Activated CD4-positive, alpha-beta memory T cell treated with anti-CD3 and anti-CD28 coated beads for 36 hours (primary cell): ENCODE results near the gene FADD. TPM values are rescaled to one million over a fixed set of nuclear protein-coding genes. Genes with fewer than 3 reads are reported as not detected.

Source experiments
- CTCF ChIA-PET: fragments of 350-600 bp; sonication (Branson Sonifier 250); formaldehyde crosslinking; loops from one replicate; lab custom pipeline; 2021; ENCODE audit warnings: antibody characterized with exemption, inconsistent platforms; lab: Charles Lee
- POLR2A ChIA-PET: fragments of 350-600 bp; sonication (Branson Sonifier 250); formaldehyde crosslinking; loops from one replicate; lab custom pipeline; 2021; ENCODE audit warnings: antibody characterized with exemption; lab: Charles Lee
- DNase-seq: peaks from one replicate; pipeline ENCODE4 v3.0.0-alpha.2; 2020
- H3K27ac Mint-ChIP-seq: one replicate; pipeline ENCODE4 v1.8.0; 2021; ENCODE audit warnings: mixed read lengths
- H3K27me3 Mint-ChIP-seq: one replicate; pipeline ENCODE4 v1.8.0; 2021; ENCODE audit warnings: mixed read lengths
- H3K36me3 Mint-ChIP-seq: one replicate; pipeline ENCODE4 v1.8.0; 2021; ENCODE audit warnings: mixed read lengths
- H3K4me1 Mint-ChIP-seq: one replicate; pipeline ENCODE4 v1.8.0; 2021; ENCODE audit warnings: low read depth, mixed read lengths
- H3K4me3 Mint-ChIP-seq: one replicate; pipeline ENCODE4 v1.8.0; 2021; ENCODE audit warnings: mild to moderate bottlenecking, mixed read lengths
- H3K9me3 Mint-ChIP-seq: one replicate; pipeline ENCODE4 v1.8.0; 2021; ENCODE audit warnings: mixed read lengths
- intact Hi-C: fragments of 100-400 bp; cut with micrococcal nuclease; formaldehyde crosslinking; loops from one replicate; pipeline ENCODE4 v1.15.1; 2023
- total RNA-seq, 2 experiments: library from RNA; stranded (reverse); gene quantifications; one replicate each; pipeline ENCODE4 v1.2.3, GENCODE V29; 2021

FADD gene
- total RNA-seq, 2 experiments from 2014 or later: 31.8 to 33.9 TPM

DNA sequence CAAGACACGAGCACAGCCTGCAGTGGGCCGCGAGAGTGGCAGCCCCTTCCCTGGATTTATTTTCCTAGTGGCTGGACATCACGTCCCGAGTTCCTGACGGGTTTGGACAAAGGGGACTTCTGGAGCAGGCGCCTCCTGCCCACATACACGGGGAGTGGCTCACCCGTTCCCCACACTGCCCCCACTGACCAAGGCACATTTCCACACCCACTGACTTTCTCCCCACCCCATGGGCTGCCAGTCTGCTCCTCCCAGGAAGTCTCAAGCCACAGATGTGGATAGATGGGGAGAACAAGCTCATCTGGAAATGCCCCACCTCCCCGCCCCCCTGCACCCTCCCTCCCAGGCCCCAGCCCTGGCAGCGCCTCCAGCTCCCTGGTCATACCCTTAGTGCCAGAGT, 34.0 kb upstream of the FADD start:
- H3K27ac Mint-ChIP-seq: no peak overlapping the region
- no peak for DNase-seq
- POLR2A ChIA-PET: no interaction called here

DNA sequence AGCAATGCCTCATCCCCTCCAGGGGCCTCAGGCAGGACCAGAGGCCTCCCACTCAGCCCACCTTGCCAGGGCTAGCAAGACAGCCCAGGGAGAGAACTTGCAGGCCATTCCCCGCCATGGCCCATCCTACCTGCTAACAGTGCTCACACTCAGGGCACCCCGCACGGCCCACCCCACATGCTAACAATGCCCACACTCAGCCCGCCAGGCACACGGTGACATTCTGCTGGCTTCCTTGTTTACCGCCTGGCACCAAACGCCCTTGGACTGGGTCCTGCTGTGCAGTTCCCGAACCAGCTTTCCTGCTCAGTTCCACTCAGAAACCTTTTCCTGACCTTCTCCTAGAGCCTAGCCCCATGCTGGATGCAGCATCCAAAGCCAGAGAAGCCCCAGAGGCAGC, 33.5 kb upstream of the FADD start:
- Mint-ChIP-seq H3K27me3 (peaks cover 5% of the 10 kb centered on the region), H3K36me3 (no peaks in the 10 kb centered on the region), H3K27ac (no peak overlapping the region), H3K4me1 (no peaks in the 10 kb centered on the region), H3K9me3 (no peaks in the 10 kb centered on the region), H3K4me3 (no peak overlapping the region)
- CTCF ChIA-PET: no interaction called here
- POLR2A ChIA-PET: no interaction called here
- no peak for DNase-seq
- intact Hi-C loops: no loop called here

More for the DNA sequence above, 34.0 kb upstream of the FADD start:
- H3K9me3 Mint-ChIP-seq: no peaks in the 10 kb centered on the region
- no peaks in the 10 kb centered on the region for H3K36me3 Mint-ChIP-seq
- no peak overlapping the region for H3K4me3 Mint-ChIP-seq
- CTCF ChIA-PET: no interaction called here
- no peaks in the 10 kb centered on the region for H3K4me1 Mint-ChIP-seq
- peaks cover 5% of the 10 kb centered on the region for H3K27me3 Mint-ChIP-seq
- intact Hi-C loops: no loop called here

DNA sequence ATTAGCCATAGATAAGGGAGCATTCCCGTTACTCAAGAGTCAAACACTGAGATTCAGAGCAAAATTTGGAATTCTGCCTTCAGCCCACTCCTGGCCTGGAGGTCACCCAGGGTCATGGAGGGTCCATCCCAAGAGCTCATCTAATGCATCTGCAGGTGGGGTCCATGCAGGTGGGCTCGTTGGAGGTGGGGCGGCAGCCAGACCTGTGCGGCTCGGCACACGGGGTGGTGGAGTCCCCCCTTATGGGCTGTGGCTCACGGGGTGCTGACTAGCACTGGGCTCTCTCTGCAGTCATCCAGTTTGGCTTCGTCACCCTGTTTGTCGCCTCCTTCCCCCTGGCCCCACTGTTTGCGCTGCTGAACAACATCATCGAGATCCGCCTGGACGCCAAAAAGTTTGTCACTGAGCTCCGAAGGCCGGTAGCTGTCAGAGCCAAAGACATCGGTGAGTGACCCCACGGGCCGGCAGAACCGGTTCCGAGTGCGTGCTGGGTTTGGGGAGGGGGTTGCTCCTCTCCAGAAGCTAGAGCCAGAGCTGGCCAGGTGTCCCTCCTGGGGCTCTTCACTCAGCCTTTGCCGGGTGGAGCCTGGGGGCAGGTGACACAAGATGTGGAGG, 32.4 kb upstream of the FADD start:
- CTCF ChIA-PET: interaction anchor here (1.2 kb wide), 1 partner anchor 21 kb away, joined by 3 read pairs; no protein-coding TSS in a partner anchor
- H3K9me3 Mint-ChIP-seq: no peaks in the 10 kb centered on the region

DNA sequence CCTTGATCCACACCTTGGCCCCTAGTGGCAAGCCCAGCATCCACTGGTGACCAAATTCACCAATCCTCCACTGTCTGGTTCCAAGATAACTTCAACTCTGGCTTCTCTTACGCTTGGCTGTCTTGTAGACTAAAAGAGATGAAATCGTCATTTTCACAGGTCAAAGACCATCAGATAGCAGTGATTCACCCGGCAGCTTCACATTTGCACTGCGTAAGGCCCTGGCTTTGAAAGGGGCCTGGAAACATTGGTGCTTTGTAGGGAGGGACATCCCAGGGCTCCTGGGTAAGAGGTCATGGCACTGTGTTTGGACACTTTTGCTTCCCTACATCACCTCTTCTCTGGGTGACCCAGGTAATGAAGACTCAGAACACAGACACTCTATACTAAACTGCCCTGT, 30.1 kb upstream of the FADD start:
- Mint-ChIP-seq H3K4me1 (no peaks in the 10 kb centered on the region), H3K36me3 (no peaks in the 10 kb centered on the region), H3K27ac (no peak overlapping the region), H3K9me3 (no peaks in the 10 kb centered on the region), H3K4me3 (no peak overlapping the region), H3K27me3 (peaks cover 5% of the 10 kb centered on the region)
- ChIA-PET CTCF (no interaction called here), POLR2A (no interaction called here)
- no peak for DNase-seq
- intact Hi-C loops: no loop called here

More for the DNA sequence above, 32.4 kb upstream of the FADD start:
- no peak for DNase-seq
- intact Hi-C loops: no loop called here
- H3K27ac Mint-ChIP-seq: no peak overlapping the region
- H3K4me3 Mint-ChIP-seq: no peak overlapping the region
- H3K27me3 Mint-ChIP-seq: peaks cover 5% of the 10 kb centered on the region
- H3K36me3 Mint-ChIP-seq: no peaks in the 10 kb centered on the region
- POLR2A ChIA-PET: no interaction called here
- H3K4me1 Mint-ChIP-seq: no peaks in the 10 kb centered on the region

DNA sequence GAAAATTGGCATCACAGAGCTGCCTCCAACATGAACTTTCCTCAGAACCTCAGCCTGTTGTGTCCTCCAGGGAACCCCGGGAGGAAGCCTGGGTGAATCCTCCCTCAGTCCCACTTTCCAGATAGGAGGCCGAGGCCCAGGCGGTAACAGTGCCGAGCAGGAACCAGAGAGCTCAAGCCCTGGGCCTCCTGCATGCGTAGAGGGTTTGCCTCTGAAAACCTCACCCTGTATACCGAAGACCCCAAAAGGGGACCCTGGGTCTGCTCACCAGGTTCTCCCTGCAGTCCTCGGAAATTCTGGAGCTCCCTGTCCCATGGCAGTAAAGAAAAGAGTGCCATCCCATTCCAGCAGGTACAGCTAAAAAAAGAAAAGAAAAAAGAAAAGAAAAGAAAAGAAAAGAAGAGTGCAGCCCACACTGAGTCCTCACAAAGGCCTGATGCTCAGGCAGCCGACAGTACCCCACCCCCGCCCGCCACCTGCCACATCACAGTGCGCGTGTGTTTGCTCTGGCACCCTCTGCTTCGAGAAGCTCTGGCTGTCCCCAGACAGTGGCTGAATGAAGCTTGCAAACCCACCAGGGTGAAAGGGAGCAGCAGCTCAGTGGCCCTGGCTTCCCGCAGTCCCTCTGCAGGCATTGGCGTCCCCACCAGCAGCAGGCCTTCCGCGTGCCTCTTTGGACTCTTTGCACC, 28.4 kb upstream of the FADD start:
- ChIA-PET CTCF (interaction anchor here (1.0 to 2.8 kb wide), 2 partner anchors 21 to 256 kb away, joined by 3 to 8 read pairs; no protein-coding TSS in a partner anchor), POLR2A (no interaction called here)
- DNase-seq: no peak
- Mint-ChIP-seq H3K27me3 (no peaks in the 10 kb centered on the region), H3K9me3 (no peaks in the 10 kb centered on the region), H3K4me1 (no peaks in the 10 kb centered on the region), H3K27ac (no peak overlapping the region), H3K36me3 (no peaks in the 10 kb centered on the region), H3K4me3 (no peak overlapping the region)
- intact Hi-C loops: no loop called here

DNA sequence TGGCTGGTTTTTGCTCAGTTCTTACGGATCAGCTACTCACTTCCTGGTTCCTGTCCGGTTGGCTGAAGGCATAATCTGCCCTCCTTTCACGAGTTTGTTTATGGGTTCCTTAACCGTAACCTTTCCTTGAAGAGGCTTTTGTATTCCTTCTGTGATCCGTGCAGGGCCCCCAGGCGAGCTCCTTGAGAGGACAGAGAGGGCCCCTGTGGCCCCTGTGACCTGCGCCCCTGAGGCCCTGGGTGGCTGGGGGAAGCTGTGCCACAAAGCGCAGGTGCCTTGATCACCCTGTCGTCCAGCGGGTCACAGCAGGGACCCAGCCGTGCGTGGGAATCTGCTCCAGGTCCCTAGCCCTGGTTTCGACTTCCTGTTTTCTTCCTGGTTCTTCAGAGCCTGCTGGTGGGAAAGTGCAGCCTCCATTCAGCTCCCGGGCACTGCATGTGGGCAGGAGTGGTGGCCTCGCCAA, 27.8 kb upstream of the FADD start:
- H3K27ac Mint-ChIP-seq: no peak overlapping the region
- H3K27me3 Mint-ChIP-seq: no peaks in the 10 kb centered on the region
- H3K9me3 Mint-ChIP-seq: no peaks in the 10 kb centered on the region
- no peaks in the 10 kb centered on the region for H3K36me3 Mint-ChIP-seq
- intact Hi-C loops: no loop called here
- no peaks in the 10 kb centered on the region for H3K4me1 Mint-ChIP-seq
- DNase-seq: no peak
- H3K4me3 Mint-ChIP-seq: no peak overlapping the region
- CTCF ChIA-PET: interaction anchor here (2.8 kb wide), 1 partner anchor 21 kb away, joined by 8 read pairs; no protein-coding TSS in a partner anchor
- POLR2A ChIA-PET: no interaction called here

DNA sequence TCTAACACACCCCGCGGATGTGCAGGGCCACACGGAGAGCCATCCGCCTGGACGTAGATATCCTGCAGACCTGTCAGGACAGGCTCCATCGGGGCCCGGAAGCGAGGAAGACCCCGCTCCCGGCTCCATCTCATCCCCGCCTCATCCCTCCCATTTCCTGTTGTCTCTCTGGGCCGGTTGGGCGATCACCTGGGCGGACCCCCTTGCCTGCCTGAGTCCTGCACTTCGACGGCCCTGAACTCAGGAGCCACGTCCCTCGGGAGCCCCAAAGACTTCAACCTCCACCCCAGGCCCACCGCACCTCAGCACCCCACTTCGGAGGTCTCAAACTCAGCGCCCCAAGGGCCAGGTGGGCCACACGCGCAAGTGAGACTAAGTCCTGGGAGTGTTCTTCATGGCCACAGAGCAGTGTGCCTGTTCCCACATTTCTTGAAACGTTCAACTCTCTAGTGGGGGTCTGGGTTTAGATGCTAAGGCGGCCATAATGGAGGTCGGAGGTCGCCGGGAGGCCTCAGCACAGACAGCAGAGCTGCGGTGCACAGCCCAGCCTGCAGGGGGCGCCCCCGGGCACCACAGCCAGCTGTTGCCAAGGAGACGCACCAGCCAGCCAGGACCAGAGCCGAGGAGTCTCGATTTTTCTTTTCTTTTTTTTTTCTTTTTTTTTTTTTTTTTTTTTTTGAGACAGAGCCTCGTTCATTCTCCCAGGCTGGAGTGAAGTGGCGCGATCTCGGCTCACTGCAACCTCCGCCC, 26.0 kb upstream of the FADD start:
- H3K4me1 Mint-ChIP-seq: no peaks in the 10 kb centered on the region
- peak; percentile 71 for DNase-seq
- no peaks in the 10 kb centered on the region for H3K9me3 Mint-ChIP-seq
- no peak overlapping the region for H3K4me3 Mint-ChIP-seq
- ChIA-PET CTCF (interaction anchor here (0.6 to 1.0 kb wide), 4 partner anchors 21 to 1364 kb away, joined by 3 read pairs; no protein-coding TSS in a partner anchor), POLR2A (interaction anchor here (0.6 kb wide), 1 partner anchor 131 kb away, joined by 4 read pairs; no protein-coding TSS in a partner anchor)
- intact Hi-C loops: no loop called here
- no peaks in the 10 kb centered on the region for H3K36me3 Mint-ChIP-seq
- no peak overlapping the region for H3K27ac Mint-ChIP-seq
- H3K27me3 Mint-ChIP-seq: no peaks in the 10 kb centered on the region

DNA sequence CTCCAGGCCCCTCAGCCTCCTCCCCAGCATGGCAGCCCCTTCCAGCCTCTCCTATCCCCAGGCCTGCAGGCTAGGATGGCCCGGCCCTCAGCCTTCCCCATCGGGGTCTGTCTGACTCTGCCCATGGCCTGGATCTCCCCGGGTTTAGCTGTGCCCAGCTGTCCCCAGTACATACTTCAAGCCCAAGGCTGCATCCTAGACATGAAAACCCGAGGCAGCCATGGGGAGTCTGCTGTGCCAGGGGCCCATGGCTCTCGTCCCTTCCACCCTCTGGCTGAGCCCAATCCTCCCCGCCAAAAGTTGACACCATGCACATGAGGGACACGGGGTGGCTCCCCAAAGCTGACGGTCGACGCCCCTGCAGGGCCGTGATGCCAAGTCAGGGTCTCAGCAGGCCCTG, 22.2 kb upstream of the FADD start:
- no peaks in the 10 kb centered on the region for H3K9me3 Mint-ChIP-seq

DNA sequence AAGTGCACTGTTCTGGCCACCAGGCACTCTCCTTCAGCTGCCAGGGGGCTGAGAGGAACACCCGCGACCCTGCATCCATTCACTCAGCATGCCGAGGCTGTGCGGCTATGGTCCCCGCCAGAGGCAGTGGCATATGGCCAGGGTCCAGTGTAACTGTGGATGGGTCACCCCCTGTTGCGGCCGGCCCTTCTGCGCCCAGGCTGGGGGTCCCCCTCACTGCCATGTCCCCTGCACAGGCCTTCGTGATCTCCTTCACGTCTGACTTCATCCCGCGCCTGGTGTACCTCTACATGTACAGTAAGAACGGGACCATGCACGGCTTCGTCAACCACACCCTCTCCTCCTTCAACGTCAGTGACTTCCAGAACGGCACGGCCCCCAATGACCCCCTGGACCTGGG, 20.8 kb upstream of the FADD start:
- no peaks in the 10 kb centered on the region for H3K36me3 Mint-ChIP-seq
- H3K9me3 Mint-ChIP-seq: no peaks in the 10 kb centered on the region
- intact Hi-C loops: no loop called here
- POLR2A ChIA-PET: no interaction called here
- H3K27me3 Mint-ChIP-seq: peaks cover 3% of the 10 kb centered on the region
- no peak for DNase-seq
- H3K4me1 Mint-ChIP-seq: no peaks in the 10 kb centered on the region
- H3K4me3 Mint-ChIP-seq: no peak overlapping the region
- CTCF ChIA-PET: interaction anchor here (0.6 kb wide), 1 partner anchor 348 kb away, joined by 3 read pairs; no protein-coding TSS in a partner anchor
- no peak overlapping the region for H3K27ac Mint-ChIP-seq

More for the DNA sequence above, 22.2 kb upstream of the FADD start:
- intact Hi-C loops: no loop called here
- no peaks in the 10 kb centered on the region for H3K36me3 Mint-ChIP-seq
- no peak overlapping the region for H3K4me3 Mint-ChIP-seq
- no peak overlapping the region for H3K27ac Mint-ChIP-seq
- ChIA-PET CTCF (interaction anchor here (0.6 kb wide), 1 partner anchor 57 kb away, joined by 3 read pairs; no protein-coding TSS in a partner anchor), POLR2A (no interaction called here)
- H3K27me3 Mint-ChIP-seq: peaks cover 3% of the 10 kb centered on the region
- no peaks in the 10 kb centered on the region for H3K4me1 Mint-ChIP-seq
- DNase-seq: no peak

DNA sequence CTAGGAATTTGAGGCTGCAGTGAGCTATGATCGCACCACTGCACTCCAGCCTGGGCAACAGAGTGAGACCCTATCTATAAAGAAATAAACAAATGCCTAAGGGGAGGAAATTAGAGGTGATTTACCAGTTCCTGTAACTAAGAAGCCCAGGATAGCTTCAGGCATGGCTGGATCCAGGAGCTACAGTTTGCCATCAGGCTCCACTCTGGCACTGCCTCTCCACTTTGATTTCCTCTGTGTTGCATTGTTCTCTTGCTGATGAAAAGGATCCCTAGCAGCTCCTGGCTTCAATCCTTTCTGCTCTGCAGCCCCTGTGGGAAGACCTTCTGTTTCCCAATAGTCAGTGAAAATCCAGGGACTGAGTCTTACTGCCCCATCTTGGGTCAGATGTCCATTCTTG, 20.1 kb upstream of the FADD start:
- H3K27me3 Mint-ChIP-seq: peaks cover 3% of the 10 kb centered on the region
- no peaks in the 10 kb centered on the region for H3K9me3 Mint-ChIP-seq
- intact Hi-C loops: no loop called here
- ChIA-PET POLR2A (no interaction called here), CTCF (interaction anchor here (1.4 kb wide), 1 partner anchor 268 kb away, joined by 3 read pairs; no protein-coding TSS in a partner anchor)
- no peaks in the 10 kb centered on the region for H3K4me1 Mint-ChIP-seq
- no peak overlapping the region for H3K27ac Mint-ChIP-seq
- H3K36me3 Mint-ChIP-seq: no peaks in the 10 kb centered on the region
- H3K4me3 Mint-ChIP-seq: no peak overlapping the region
- no peak for DNase-seq

DNA sequence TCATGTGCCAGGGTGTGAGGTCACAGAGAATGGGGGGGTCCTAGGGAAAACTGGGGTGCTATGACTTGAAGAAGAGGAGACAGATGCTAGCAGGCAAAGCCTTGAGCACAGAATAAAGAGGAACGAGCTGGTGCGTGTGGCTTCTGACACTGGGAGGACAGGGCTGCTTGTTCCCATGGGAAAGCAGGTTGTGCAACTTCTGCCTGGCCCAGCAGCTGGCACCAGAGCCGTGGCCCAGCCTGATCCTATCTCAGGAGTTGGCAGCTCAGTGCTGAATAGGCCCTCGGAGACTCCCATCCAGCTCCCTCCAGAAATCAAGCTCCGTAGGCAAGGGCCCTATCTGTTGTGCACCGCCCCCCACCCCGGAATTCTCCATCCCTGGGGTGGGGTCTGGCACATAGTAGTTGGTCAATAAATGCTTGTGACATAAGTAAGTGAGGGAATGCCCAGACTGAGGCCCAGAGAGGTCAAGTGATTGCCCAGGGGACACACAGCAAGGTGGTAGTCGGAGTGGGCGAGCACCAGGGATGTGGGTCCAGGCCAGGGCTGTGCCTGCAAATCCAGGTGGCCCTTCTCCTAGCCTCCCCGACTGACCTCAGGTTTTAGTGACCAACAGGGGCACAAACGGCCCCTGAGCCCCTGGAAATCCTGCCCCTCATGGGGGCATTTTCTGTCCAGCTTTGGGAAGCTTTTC, 19.5 kb upstream of the FADD start:
- no peak for DNase-seq
- Mint-ChIP-seq H3K27me3 (peaks cover 3% of the 10 kb centered on the region), H3K27ac (no peak overlapping the region), H3K36me3 (no peaks in the 10 kb centered on the region), H3K9me3 (no peaks in the 10 kb centered on the region), H3K4me3 (no peak overlapping the region), H3K4me1 (no peaks in the 10 kb centered on the region)
- CTCF ChIA-PET: interaction anchor here (1.4 to 1.6 kb wide), 2 partner anchors 13 to 268 kb away, joined by 3 to 5 read pairs; no protein-coding TSS in a partner anchor
- intact Hi-C loops: no loop called here
- POLR2A ChIA-PET: no interaction called here
